GM12878 (cell line): ENCODE results near the gene BDP1. TPM values are rescaled to one million over a fixed set of nuclear protein-coding genes. Genes with fewer than 3 reads are reported as not detected.

ENCODE experiments used
- ATAC-seq: fragments of 200-7000 bp; cut with Tn5 transposase; 3 replicates; pipeline ENCODE4 v1.9.1; 2020; ENCODE audit warnings: mild to moderate bottlenecking, moderate library complexity
- BruUV-seq: library from RNA; stranded (reverse); fragments of 400-500 nt; replicated peaks from 2 replicates; lab custom pipeline; 2021; lab: Mats Ljungman, UMichigan
- CTCF ChIA-PET: fragments of 300-600 bp; sonication (Branson Sonifier 250); formaldehyde crosslinking; extraction: SDS; loops from one replicate; lab custom pipeline; 2021; ENCODE audit warnings: inconsistent platforms; lab: Yijun Ruan, JAX
- POLR2A ChIA-PET: fragments of 350-600 bp; formaldehyde crosslinking; extraction: SDS; loops from one replicate; lab custom pipeline; 2021; ENCODE audit warnings: inconsistent platforms; lab: Charles Lee
- RAD21 ChIA-PET: fragments of 300-600 bp; sonication (Branson Sonifier 250); formaldehyde crosslinking; loops from one replicate; lab custom pipeline; 2023; ENCODE audit warnings: antibody characterized with exemption; ENCODE audit not compliant: unreplicated experiment; lab: Charles Lee
- SMC1A ChIA-PET: fragments of 300-600 bp; sonication (Branson Sonifier 250); formaldehyde crosslinking; loops from one replicate; lab custom pipeline; 2023; ENCODE audit not compliant: unreplicated experiment, uncharacterized antibody; lab: Charles Lee
- DNase-seq: peaks from one replicate; pipeline ENCODE4 v3.0.0-alpha.2; 2011; ENCODE audit warnings: low read depth, low spot score
- FAIRE-seq: peaks from 3 replicates; lab custom pipeline; 2011; peaks lifted over from hg19 to GRCh38; lab: Jason Lieb, UNC
- H2AFZ ChIP-seq: 2 replicates; pipeline ENCODE4 v1.6.0; 2011; ENCODE audit warnings: low read depth, low read length, control low read depth; ENCODE audit not compliant: control insufficient read depth
- H3K27ac ChIP-seq: 2 replicates; pipeline ENCODE4 v1.5.1; 2011; ENCODE audit warnings: control low read depth; ENCODE audit not compliant: control insufficient read depth, insufficient read depth
- H3K27me3 ChIP-seq, 2 experiments: replicated peaks in 1 of 2; 2 replicates each; pipeline versions ENCODE4 v1.6.0 to v1.6.1; 2011; ENCODE audit warnings: low read length in 1 of 2; ENCODE audit not compliant: control insufficient read depth in 2 of 2, insufficient read depth in 2 of 2
- H3K36me3 ChIP-seq, 2 experiments: 2 replicates each; pipeline ENCODE4 v1.5.1; 2011; ENCODE audit warnings: low read length in 1 of 2; ENCODE audit not compliant: control insufficient read depth in 2 of 2, insufficient read depth in 2 of 2
- H3K4me1 ChIP-seq: 2 replicates; pipeline ENCODE4 v1.6.1; 2011; ENCODE audit warnings: mild to moderate bottlenecking, low read length, moderate library complexity, mixed read lengths; ENCODE audit not compliant: control insufficient read depth, insufficient read depth
- H3K4me2 ChIP-seq: 2 replicates; pipeline ENCODE4 v1.6.0; 2011; ENCODE audit warnings: control low read depth; ENCODE audit not compliant: control insufficient read depth, insufficient read depth
- H3K4me3 ChIP-seq: fragments of 200-600 bp; sonication (generic); 2 replicates; pipeline ENCODE4 v1.5.1; 2016
- H3K79me2 ChIP-seq: 2 replicates; pipeline ENCODE4 v1.6.0; 2011; ENCODE audit warnings: low read length; ENCODE audit not compliant: control insufficient read depth, insufficient read depth
- H3K9ac ChIP-seq: 2 replicates; pipeline ENCODE4 v1.8.0; 2011; ENCODE audit warnings: low read length, control low read depth, mixed read lengths; ENCODE audit not compliant: control insufficient read depth, insufficient read depth
- H3K9me3 ChIP-seq: replicated peaks from 3 replicates; pipeline ENCODE4 v1.5.1; 2011; ENCODE audit warnings: mild to moderate bottlenecking, low read length; ENCODE audit not compliant: control insufficient read depth, insufficient read depth
- H4K20me1 ChIP-seq: 2 replicates; pipeline ENCODE4 v1.6.0; 2011; ENCODE audit not compliant: control insufficient read depth, insufficient read depth
- ASH2L ChIP-seq: fragments of 300-600, 200-600 bp; sonication (generic); IDR thresholded peaks from 2 replicates; pipeline ENCODE4 v1.6.1; 2017; ENCODE audit warnings: low read depth, mild to moderate bottlenecking, borderline replicate concordance
- CHD1 ChIP-seq: IDR thresholded peaks from 2 replicates; pipeline ENCODE4 v1.6.1; 2012; ENCODE audit warnings: low read depth, low read length, improper control_type of control experiment
- EZH2 ChIP-seq: IDR thresholded peaks from 2 replicates; pipeline ENCODE4 v1.6.1; 2012; ENCODE audit warnings: low read depth, mild to moderate bottlenecking, control low read depth, inconsistent platforms, low read length, borderline replicate concordance; ENCODE audit not compliant: control insufficient read depth
- IKZF2 ChIP-seq, 2 experiments: fragments of 450-650 bp; IDR thresholded peaks; 2 replicates each; pipeline ENCODE4 v1.6.1; 2017; ENCODE audit warnings: mild to moderate bottlenecking in 2 of 2, moderate library complexity in 2 of 2
- KLF5 ChIP-seq: fragments of 450-650 bp; IDR thresholded peaks from 2 replicates; pipeline ENCODE4 v1.6.1; 2014; ENCODE audit warnings: mild to moderate bottlenecking; ENCODE audit not compliant: partially characterized antibody
- LARP7 ChIP-seq: fragments of 450-650 bp; IDR thresholded peaks from 2 replicates; pipeline ENCODE4 v1.6.1; 2017; ENCODE audit warnings: mild to moderate bottlenecking
- NR2C2 ChIP-seq: IDR thresholded peaks from 2 replicates; pipeline ENCODE4 v1.6.1; 2011; ENCODE audit warnings: borderline replicate concordance, low read depth; ENCODE audit not compliant: control insufficient read depth, insufficient read length
- NR2F1 ChIP-seq: fragments of 450-650 bp; conservative IDR thresholded peaks from 2 replicates; pipeline ENCODE4 v1.6.1; 2017; ENCODE audit warnings: mild to moderate bottlenecking
- POU2F2 ChIP-seq: IDR thresholded peaks from 3 replicates; pipeline ENCODE4 v1.6.1; 2011; ENCODE audit warnings: low read depth, mild to moderate bottlenecking, low read length, borderline replicate concordance
- TCF12 ChIP-seq: IDR thresholded peaks from 2 replicates; pipeline ENCODE4 v1.6.1; 2011; ENCODE audit warnings: low read depth, mild to moderate bottlenecking, low read length
- WRNIP1 ChIP-seq: IDR thresholded peaks from 2 replicates; pipeline ENCODE4 v1.6.1; 2011; ENCODE audit warnings: low read depth, low read length, improper control_type of control experiment, borderline replicate concordance
- ZBED1 ChIP-seq: IDR thresholded peaks from 2 replicates; pipeline ENCODE4 v1.6.1; 2016; ENCODE audit warnings: borderline replicate concordance
- ZNF217 ChIP-seq: fragments of 450-650 bp; IDR thresholded peaks from 2 replicates; pipeline ENCODE4 v1.6.1; 2017; ENCODE audit warnings: antibody characterized with exemption, mild to moderate bottlenecking
- ZNF24 ChIP-seq: fragments of 450-650 bp; IDR thresholded peaks from 2 replicates; pipeline ENCODE4 v1.6.1; 2017; ENCODE audit warnings: antibody characterized with exemption, mild to moderate bottlenecking
- ZNF274 ChIP-seq: IDR thresholded peaks from one replicate; pipeline ENCODE4 v1.8.0; 2011; ENCODE audit not compliant: insufficient read length, insufficient read depth
- WGBS: methylation state at CpG from one replicate; pipeline ENCODE4 v1.1.6; 2016; ENCODE audit warnings: low lambda C conversion rate; ENCODE audit not compliant: insufficient replicate concordance, insufficient coverage; ENCODE audit errors: missing lambda C conversion rate; 5-methylcytosine and 5-hydroxymethylcytosine counted together
- in situ Hi-C: fragments of 300-500 bp; cut with MboI; formaldehyde crosslinking; loops from 9 replicates; pipeline ENCODE4 v1.14.3; 2018; ENCODE audit warnings: mixed read lengths
- intact Hi-C: fragments of 100-400 bp; cut with micrococcal nuclease; formaldehyde crosslinking; loops from one replicate; pipeline ENCODE4 v1.14.2; 2022; ENCODE audit not compliant: unreplicated experiment
- polyA plus RNA-seq, 11 experiments: library from polyadenylated mRNA; depleted of rRNA in 4 of 11; unstranded in 6 of 11; stranded (reverse) in 5 of 11; fragments of >200 nt; fragmentation: Nextera tagmentation in 4 of 11; fragmentation: Illumina TruSeq in 1 of 11; extraction: Ambion mirVana in 4 of 11; extraction: Trizol in 1 of 11; gene quantifications; 1 replicate in 1 of 11; 2 replicates in 10 of 11; pipeline versions ENCODE4 v1.2.1 to v1.2.3, GENCODE V29; 2011 to 2016; ENCODE audit warnings: inconsistent platforms in 2 of 11, missing spikeins in 2 of 11, low read depth in 1 of 11
- total RNA-seq, 4 experiments: library from RNA; depleted of rRNA in 3 of 4; stranded (reverse); fragments of >200 nt in 3 of 4; fragmentation: Illumina TruSeq in 1 of 4; extraction: Trizol in 1 of 4; gene quantifications; 2 replicates each; pipeline versions ENCODE4 v1.2.1 to v1.2.3, GENCODE V29; 2013 to 2021
- TF ChIP-seq, protein P1 (sequence below): IDR thresholded peaks from 2 replicates; pipeline ENCODE4 v1.6.1; 2012; ENCODE audit warnings: mild to moderate bottlenecking, low read depth, low read length
- TF ChIP-seq, protein P2 (sequence below): IDR thresholded peaks from 2 replicates; pipeline ENCODE4 v1.6.1; 2012; ENCODE audit warnings: low read length, inconsistent platforms

The BDP1 gene
- total and polyA plus RNA-seq, 10 of the 15 experiments (the other 5 are each of a cell fraction or from before 2014, with no cell fraction given): 6.1 to 31.1 (median 17.7) TPM

DNA sequence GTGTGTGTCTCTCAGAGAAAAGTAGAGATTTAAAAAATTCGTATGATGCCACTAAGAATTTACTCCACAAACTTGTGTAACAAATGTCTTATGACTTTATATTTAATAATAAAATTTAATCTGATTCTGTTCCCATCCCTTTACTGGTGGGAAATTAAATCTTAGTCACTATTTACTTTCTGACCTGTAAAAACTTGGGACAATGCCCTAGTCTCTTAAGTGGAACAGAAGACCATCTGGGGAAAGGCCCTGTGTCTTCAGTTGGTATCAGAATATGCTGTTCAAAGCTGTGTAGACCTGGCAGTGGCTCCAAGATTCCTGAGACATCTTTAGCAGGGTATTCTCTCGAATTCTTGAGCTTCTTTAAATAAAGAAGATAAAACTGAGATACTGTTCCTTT, 2.6 kb upstream of the BDP1 start (continued):
- TF ChIP-seq EZH2 (no peak), WRNIP1 (no peak), IKZF2 (IDR thresholded peaks at IDR 0.05) (no peak), KLF5 (no peak), ZNF217 (no peak)

- CTCF ChIA-PET: interaction anchor here (0.8 kb wide), 1 partner anchor 20 kb away, joined by 3 read pairs; no protein-coding TSS in a partner anchor
Observed at GRCh38 chr5:71454913-71455312, 538 bp upstream of the BDP1 start.

More at GRCh38 chr5:71454913-71455312, 538 bp upstream of the BDP1 start:
- in situ Hi-C loops (no loop called here), intact Hi-C loops (loop anchor here (2.0 kb wide), 1 partner anchor 132 kb away; the partner anchor contains the start of gene MCCC2)
- Histone ChIP-seq H2AFZ (peak overlapping the region; percentile 91), H3K27ac (no peak overlapping the region), H3K79me2 (peaks cover 33% of the 10 kb centered on the region), H3K36me3 (peaks cover 0 to 11% of the 10 kb centered on the region in 2 experiments; a peak in 1 of 4 replicates), H3K4me3 (peak overlapping the region; percentile 72; the same call in 1 of the 2 replicates), H3K27me3 (no peaks in the 10 kb centered on the region; a peak in 1 of 4 replicates), H3K4me2 (peak overlapping the region; percentile 89), H4K20me1 (no peaks in the 10 kb centered on the region), H3K9ac (no peak overlapping the region), H3K4me1 (no peaks in the 10 kb centered on the region), H3K9me3 (no peaks in the 10 kb centered on the region)
- BruUV-seq: no TSS peak
- no peak for TF ChIP-seq CHD1
- no peak for TF ChIP-seq LARP7
- no peak for TF ChIP-seq NR2F1
- no peak for TF ChIP-seq TCF12
- TF ChIP-seq ZBED1: no peak
- TF ChIP-seq, protein P1, sequence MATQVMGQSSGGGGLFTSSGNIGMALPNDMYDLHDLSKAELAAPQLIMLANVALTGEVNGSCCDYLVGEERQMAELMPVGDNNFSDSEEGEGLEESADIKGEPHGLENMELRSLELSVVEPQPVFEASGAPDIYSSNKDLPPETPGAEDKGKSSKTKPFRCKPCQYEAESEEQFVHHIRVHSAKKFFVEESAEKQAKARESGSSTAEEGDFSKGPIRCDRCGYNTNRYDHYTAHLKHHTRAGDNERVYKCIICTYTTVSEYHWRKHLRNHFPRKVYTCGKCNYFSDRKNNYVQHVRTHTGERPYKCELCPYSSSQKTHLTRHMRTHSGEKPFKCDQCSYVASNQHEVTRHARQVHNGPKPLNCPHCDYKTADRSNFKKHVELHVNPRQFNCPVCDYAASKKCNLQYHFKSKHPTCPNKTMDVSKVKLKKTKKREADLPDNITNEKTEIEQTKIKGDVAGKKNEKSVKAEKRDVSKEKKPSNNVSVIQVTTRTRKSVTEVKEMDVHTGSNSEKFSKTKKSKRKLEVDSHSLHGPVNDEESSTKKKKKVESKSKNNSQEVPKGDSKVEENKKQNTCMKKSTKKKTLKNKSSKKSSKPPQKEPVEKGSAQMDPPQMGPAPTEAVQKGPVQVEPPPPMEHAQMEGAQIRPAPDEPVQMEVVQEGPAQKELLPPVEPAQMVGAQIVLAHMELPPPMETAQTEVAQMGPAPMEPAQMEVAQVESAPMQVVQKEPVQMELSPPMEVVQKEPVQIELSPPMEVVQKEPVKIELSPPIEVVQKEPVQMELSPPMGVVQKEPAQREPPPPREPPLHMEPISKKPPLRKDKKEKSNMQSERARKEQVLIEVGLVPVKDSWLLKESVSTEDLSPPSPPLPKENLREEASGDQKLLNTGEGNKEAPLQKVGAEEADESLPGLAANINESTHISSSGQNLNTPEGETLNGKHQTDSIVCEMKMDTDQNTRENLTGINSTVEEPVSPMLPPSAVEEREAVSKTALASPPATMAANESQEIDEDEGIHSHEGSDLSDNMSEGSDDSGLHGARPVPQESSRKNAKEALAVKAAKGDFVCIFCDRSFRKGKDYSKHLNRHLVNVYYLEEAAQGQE: no peak
- TF ChIP-seq, protein P2, sequence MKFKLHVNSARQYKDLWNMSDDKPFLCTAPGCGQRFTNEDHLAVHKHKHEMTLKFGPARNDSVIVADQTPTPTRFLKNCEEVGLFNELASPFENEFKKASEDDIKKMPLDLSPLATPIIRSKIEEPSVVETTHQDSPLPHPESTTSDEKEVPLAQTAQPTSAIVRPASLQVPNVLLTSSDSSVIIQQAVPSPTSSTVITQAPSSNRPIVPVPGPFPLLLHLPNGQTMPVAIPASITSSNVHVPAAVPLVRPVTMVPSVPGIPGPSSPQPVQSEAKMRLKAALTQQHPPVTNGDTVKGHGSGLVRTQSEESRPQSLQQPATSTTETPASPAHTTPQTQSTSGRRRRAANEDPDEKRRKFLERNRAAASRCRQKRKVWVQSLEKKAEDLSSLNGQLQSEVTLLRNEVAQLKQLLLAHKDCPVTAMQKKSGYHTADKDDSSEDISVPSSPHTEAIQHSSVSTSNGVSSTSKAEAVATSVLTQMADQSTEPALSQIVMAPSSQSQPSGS: no peak
- TF ChIP-seq ZNF274: no peak
- no peak for TF ChIP-seq POU2F2
- no peak for TF ChIP-seq NR2C2
- TF ChIP-seq ZNF24: no peak
- no peak for TF ChIP-seq ASH2L
- ChIA-PET POLR2A (no interaction called here), RAD21 (no interaction called here), SMC1A (interaction anchor here (1.2 kb wide), 1 partner anchor 134 kb away, joined by 4 read pairs; no protein-coding TSS in a partner anchor)
- FAIRE-seq (no peak), DNase-seq (no peak), ATAC-seq (no peak)
- 64% methylated on average over 19 of the region's 19 CpGs for WGBS
